ENCODE measurements around the gene NDFIP2.

DNA sequence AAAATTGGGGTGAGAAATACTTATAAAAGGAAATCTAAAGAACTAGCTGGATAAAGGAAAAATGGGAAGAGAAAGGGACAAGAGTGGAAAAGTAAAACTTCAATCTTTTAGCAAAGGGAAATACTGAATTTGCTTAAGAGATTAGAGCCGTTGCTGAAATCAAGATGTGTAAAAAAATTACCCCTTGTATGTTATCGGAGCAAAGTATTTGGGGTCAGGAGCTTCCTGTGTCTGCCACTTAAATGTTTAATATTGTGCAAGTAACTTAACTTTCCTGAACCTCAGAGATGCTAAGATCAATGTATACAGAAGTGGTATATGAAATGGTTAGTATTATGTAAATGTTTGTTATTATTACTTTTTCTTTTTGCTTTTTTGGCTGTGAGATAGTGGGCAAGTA, 51.6 kb downstream of the NDFIP2 start:
- TF ChIP-seq, protein P1, sequence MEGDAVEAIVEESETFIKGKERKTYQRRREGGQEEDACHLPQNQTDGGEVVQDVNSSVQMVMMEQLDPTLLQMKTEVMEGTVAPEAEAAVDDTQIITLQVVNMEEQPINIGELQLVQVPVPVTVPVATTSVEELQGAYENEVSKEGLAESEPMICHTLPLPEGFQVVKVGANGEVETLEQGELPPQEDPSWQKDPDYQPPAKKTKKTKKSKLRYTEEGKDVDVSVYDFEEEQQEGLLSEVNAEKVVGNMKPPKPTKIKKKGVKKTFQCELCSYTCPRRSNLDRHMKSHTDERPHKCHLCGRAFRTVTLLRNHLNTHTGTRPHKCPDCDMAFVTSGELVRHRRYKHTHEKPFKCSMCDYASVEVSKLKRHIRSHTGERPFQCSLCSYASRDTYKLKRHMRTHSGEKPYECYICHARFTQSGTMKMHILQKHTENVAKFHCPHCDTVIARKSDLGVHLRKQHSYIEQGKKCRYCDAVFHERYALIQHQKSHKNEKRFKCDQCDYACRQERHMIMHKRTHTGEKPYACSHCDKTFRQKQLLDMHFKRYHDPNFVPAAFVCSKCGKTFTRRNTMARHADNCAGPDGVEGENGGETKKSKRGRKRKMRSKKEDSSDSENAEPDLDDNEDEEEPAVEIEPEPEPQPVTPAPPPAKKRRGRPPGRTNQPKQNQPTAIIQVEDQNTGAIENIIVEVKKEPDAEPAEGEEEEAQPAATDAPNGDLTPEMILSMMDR (IDR thresholded peaks at IDR 0.05) = no peak
- TF ChIP-seq POLR2A (IDR thresholded peaks at IDR 0.05) (no peak), POLR2AphosphoS5 (IDR thresholded peaks at IDR 0.05) (no peak)

Measured in transverse colon (tissue), 4 donors.